Neuronal stem cell (in vitro differentiated cells): Measurements from ENCODE around the gene TAF4.
A peak's percentile ranks its signal among the peaks of the same experiment; 100 is the strongest.

Source experiments
- DNase-seq: peaks from one replicate; pipeline ENCODE4 v3.0.0-alpha.2; 2013; ENCODE audit warnings: low spot score
- H2AFZ ChIP-seq: one replicate; pipeline ENCODE4 v1.6.1; 2013; ENCODE audit warnings: mild to moderate bottlenecking, low read length, inconsistent platforms
- H2AK5ac ChIP-seq: 2 replicates; pipeline ENCODE4 v1.6.1; 2013; ENCODE audit warnings: low read depth, mild to moderate bottlenecking, inconsistent platforms, low read length, moderate library complexity, mixed read lengths
- H2BK120ac ChIP-seq: 2 replicates; pipeline ENCODE4 v1.6.1; 2013; ENCODE audit warnings: low read depth, mild to moderate bottlenecking, inconsistent platforms, low read length, moderate library complexity, mixed read lengths
- H2BK12ac ChIP-seq: one replicate; pipeline ENCODE4 v1.6.1; 2013; ENCODE audit warnings: low read length, inconsistent platforms
- H2BK15ac ChIP-seq: 2 replicates; pipeline ENCODE4 v1.6.1; 2013; ENCODE audit warnings: mild to moderate bottlenecking, low read length, inconsistent platforms, mixed read lengths
- H2BK5ac ChIP-seq: one replicate; pipeline ENCODE4 v1.6.1; 2013; ENCODE audit warnings: inconsistent platforms, mild to moderate bottlenecking, low read length, moderate library complexity
- H3K14ac ChIP-seq: one replicate; pipeline ENCODE4 v1.6.1; 2013; ENCODE audit warnings: low read length, inconsistent platforms
- H3K18ac ChIP-seq: 2 replicates; pipeline ENCODE4 v1.6.1; 2013; ENCODE audit warnings: low read length, inconsistent platforms
- H3K23ac ChIP-seq: 2 replicates; pipeline ENCODE4 v1.6.1; 2013; ENCODE audit warnings: low read depth, mild to moderate bottlenecking, mixed read lengths, low read length, inconsistent platforms; ENCODE audit not compliant: poor library complexity
- H3K27ac ChIP-seq: replicated peaks from 3 replicates; pipeline ENCODE4 v1.5.1; 2013; ENCODE audit warnings: low read length, inconsistent platforms
- H3K27me3 ChIP-seq, 3 experiments: 2 replicates each; pipeline ENCODE4 v1.6.1; 2013; ENCODE audit warnings: low read length in 3 of 3, mild to moderate bottlenecking in 2 of 3, inconsistent platforms in 1 of 3, low read depth in 1 of 3, mixed read lengths in 1 of 3, moderate library complexity in 1 of 3; ENCODE audit not compliant: control insufficient read depth in 3 of 3, insufficient read depth in 3 of 3
- H3K36me3 ChIP-seq, 2 donors: replicated peaks in 1 of 2; 2 replicates each; pipeline ENCODE4 v1.6.1; 2013; ENCODE audit warnings: low read length in 2 of 2; ENCODE audit not compliant: control insufficient read depth in 2 of 2, insufficient read depth in 2 of 2
- H3K4ac ChIP-seq: 2 replicates; pipeline ENCODE4 v1.6.1; 2013; ENCODE audit warnings: inconsistent platforms, mild to moderate bottlenecking, low read length, moderate library complexity
- H3K4me1 ChIP-seq, 2 donors: 1 replicate in 1 of 2; 2 replicates in 1 of 2; pipeline ENCODE4 v1.6.1; 2013; ENCODE audit warnings: low read length in 2 of 2, low read depth in 1 of 2; ENCODE audit not compliant: control insufficient read depth in 2 of 2, insufficient read depth in 1 of 2
- H3K4me2 ChIP-seq: one replicate; pipeline ENCODE4 v1.6.1; 2013; ENCODE audit warnings: mild to moderate bottlenecking, low read length, inconsistent platforms; ENCODE audit not compliant: insufficient read depth, poor library complexity, severe bottlenecking
- H3K4me3 ChIP-seq, 2 donors: 2 replicates each; pipeline ENCODE4 v1.5.1; 2013; ENCODE audit warnings: low read length in 2 of 2, mild to moderate bottlenecking in 2 of 2, inconsistent platforms in 1 of 2, moderate library complexity in 1 of 2
- H3K79me1 ChIP-seq: one replicate; pipeline ENCODE4 v1.6.1; 2013; ENCODE audit warnings: low read depth, mild to moderate bottlenecking, inconsistent platforms, low read length, moderate library complexity
- H3K9ac ChIP-seq: one replicate; pipeline ENCODE4 v1.6.1; 2013; ENCODE audit warnings: mild to moderate bottlenecking, low read depth, low read length, inconsistent platforms; ENCODE audit not compliant: poor library complexity
- H3K9me3 ChIP-seq, 2 donors: replicated peaks in 1 of 2; 2 replicates each; pipeline versions ENCODE3 to v1.6.1; 2013; ENCODE audit warnings: low read length in 2 of 2, mild to moderate bottlenecking in 2 of 2, inconsistent platforms in 1 of 2, low read depth in 1 of 2, mixed read lengths in 1 of 2, moderate library complexity in 1 of 2; ENCODE audit not compliant: control insufficient read depth in 2 of 2, insufficient read depth in 1 of 2
- H4K8ac ChIP-seq: one replicate; pipeline ENCODE4 v1.6.1; 2013; ENCODE audit warnings: low read depth, mild to moderate bottlenecking, inconsistent platforms, low read length, moderate library complexity
- H4K91ac ChIP-seq: one replicate; pipeline ENCODE4 v1.6.1; 2013; ENCODE audit warnings: low read length, low read depth, mild to moderate bottlenecking, inconsistent platforms; ENCODE audit not compliant: poor library complexity
- WGBS, 2 donors: extraction: QIAGEN DNeasy Blood & Tissue Kit; methylation state at CpG; one replicate each; pipeline ENCODE4 v1.1.7; 2013; ENCODE audit warnings: missing lambda C conversion rate in 2 of 2, mixed read lengths in 1 of 2; ENCODE audit not compliant: insufficient read length in 2 of 2, insufficient replicate concordance in 1 of 2; ENCODE audit errors: extremely low coverage in 2 of 2; 5-methylcytosine and 5-hydroxymethylcytosine counted together

TAF4 gene

DNA sequence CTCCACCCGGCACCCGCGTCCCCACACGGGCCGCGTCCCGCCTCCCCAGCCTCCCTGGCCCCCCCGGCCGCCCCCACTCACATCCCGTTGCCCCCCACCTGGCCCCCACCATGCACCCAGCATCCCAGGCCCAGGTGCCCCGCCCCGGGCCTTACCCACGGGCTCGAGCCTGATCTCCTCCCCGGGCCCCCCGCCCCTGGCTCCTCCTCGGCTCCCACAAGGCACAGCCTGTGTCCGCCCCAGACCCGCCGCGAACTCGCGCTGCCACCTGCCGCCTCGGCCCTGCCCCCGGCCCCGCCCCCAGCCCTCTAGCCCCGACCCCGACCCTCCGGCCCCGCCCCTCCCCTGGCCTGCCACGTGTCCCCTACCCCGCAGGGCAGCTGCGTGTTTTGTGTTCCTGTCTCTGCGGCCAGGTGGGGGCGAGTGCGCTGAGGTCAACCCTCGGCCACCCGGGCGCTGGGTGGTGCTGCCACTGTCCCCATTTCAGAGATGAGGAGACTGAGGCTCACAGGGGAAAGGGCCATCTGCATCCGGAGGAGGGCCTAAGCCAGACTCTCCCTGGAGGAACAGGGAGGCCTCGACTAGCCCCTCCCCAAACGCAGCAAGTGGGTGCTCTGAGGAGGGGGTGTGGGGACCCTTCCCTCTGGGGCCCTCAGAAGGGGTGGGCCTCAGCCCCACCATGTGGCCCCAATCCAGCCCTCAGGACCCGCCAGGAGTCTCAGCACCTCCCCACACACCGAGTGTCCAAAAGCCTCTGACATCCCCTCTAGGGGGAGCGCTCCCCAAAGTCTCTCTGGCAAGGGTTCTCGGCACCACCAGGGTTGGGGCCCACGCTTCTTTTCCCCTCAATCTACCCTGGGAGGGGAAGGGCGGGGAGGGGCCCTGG lies 99.8 kb downstream of the TAF4 start:
- no peak overlapping the region for H3K4ac ChIP-seq
- no peak overlapping the region for H4K91ac ChIP-seq
- no peak overlapping the region for H3K27ac ChIP-seq
- H3K4me2 ChIP-seq = peak overlapping the region; percentile 13
- H2AK5ac ChIP-seq = peak overlapping the region; percentile 53
- no peak overlapping the region for H3K9ac ChIP-seq
- no peak overlapping the region for H2BK12ac ChIP-seq
- H3K9me3 ChIP-seq = no peaks in the 10 kb centered on the region
- DNase-seq = no peak
- no peak overlapping the region for H2BK15ac ChIP-seq
- H3K23ac ChIP-seq = peak overlapping the region; percentile 80
- no peak overlapping the region for H3K4me3 ChIP-seq
- WGBS, 2 donors = no CpG with 5 or more reads among the region's 49 CpGs
- H3K36me3 ChIP-seq = no peaks in the 10 kb centered on the region
- peaks cover 0 to 2% of the 10 kb centered on the region in 2 donors for H3K4me1 ChIP-seq
- H2BK120ac ChIP-seq = no peak overlapping the region
- no peak overlapping the region for H4K8ac ChIP-seq
- no peak overlapping the region for H3K14ac ChIP-seq
- peaks cover 0 to 6% (median 0%) of the 10 kb centered on the region in 3 experiments for H3K27me3 ChIP-seq
- H2BK5ac ChIP-seq = peak overlapping the region; percentile 24
- peak overlapping the region; percentile 64 for H3K18ac ChIP-seq
- no peaks in the 10 kb centered on the region for H3K79me1 ChIP-seq
- H2AFZ ChIP-seq = no peak overlapping the region

DNA sequence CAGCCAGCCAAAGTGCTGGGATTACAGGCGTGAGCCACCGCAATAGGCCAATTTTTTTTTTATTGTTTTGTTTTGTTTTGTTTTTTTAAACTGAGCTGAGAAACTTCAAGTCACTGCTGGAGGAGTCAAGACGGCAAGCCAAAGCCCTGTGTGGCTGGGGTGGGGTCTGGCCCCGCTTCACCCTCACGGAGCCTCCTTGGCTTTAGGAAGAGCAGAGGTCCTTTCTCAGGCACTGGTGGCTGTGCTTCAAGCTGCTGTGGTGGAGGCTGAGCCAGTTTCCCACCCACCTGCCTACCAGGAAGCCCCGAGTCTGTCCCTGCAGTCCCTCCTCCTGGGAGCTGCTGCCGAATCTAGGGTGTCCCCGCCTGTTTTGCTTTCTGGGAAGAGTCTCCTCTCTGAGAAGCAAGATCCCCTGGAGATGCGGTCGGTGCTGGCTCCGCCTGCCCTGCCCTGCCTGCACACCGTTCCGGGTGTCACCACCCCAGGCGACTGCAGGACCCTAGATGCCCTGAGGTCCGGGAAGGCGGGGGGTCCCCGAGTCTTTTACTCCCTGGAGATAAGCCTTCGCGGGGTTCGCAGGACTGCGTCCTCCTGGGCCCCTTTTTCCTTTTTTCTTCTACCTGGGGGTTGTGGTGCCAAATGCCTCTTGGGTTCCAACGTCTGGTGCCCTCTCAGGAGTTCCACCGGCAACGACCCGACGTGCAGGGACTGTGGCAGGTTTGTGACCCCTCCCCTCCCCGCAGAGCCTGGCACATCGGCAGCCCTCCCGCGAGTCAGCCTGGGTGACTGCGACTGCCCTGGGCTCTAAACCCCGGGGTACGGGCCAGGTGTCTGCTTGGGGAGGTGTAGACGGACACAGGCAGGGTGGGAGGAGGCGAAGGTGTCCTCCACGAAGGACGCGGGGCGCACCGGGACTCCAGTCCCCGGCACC lies 100.7 kb downstream of the TAF4 start:
- Histone ChIP-seq H3K36me3 (no peaks in the 10 kb centered on the region), H3K27me3 (peaks cover 0 to 6% (median 0%) of the 10 kb centered on the region in 3 experiments), H4K8ac (no peak overlapping the region), H3K9ac (no peak overlapping the region), H3K4me2 (peak overlapping the region; percentile 11), H2AK5ac (peak overlapping the region; percentile 35), H2BK15ac (no peak overlapping the region), H2BK12ac (peak overlapping the region; percentile 41), H2BK5ac (no peak overlapping the region), H3K4me3 (no peak overlapping the region), H3K23ac (peak overlapping the region; percentile 80), H2BK120ac (no peak overlapping the region), H3K9me3 (no peaks in the 10 kb centered on the region), H3K4ac (no peak overlapping the region), H3K18ac (peak overlapping the region; percentile 85), H3K4me1 (peaks cover 0 to 2% of the 10 kb centered on the region in 2 donors), H4K91ac (no peak overlapping the region), H3K79me1 (no peaks in the 10 kb centered on the region), H3K27ac (no peak overlapping the region), H2AFZ (no peak overlapping the region), H3K14ac (peak overlapping the region; percentile 71)
- WGBS, 2 donors = no CpG with 5 or more reads among the region's 41 CpGs
- no peak for DNase-seq

DNA sequence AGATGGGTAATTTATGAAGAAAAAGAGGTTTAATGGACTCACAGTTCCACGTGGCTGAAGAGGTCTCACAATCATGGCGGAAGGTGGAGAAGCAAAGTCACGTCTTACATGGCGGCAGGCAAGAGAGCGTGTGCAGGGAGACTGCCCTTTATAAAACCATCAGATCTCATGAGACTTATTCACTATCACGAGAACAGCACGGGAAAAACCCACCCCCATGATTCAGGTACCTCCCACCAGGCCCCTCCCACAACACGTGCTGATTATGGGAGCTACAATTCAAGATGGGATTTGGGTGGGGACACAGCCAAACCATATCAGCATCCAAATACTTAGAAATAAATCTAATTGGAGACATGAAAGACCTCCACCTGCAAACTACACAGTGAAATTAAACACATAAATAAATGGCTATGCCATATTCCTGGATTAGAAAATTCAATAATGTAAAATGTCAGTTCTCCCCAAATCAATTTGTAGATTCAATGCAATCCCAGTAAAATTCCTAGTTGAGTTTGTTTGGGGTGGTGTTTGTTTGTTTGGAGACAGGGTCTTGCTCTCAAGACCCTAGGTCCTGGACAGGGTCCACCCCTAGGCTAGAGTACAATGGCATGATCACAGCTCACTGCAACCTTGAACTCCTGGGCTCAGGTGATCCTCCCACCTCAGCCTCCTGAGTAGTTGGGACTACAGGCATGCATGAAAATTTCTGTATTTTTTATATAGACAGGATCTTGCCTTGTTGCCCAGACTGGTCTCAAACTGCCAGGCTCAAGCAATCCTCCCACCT lies 101.6 kb downstream of the TAF4 start:
- Histone ChIP-seq H3K23ac (no peak overlapping the region), H3K9me3 (no peaks in the 10 kb centered on the region), H3K27ac (no peak overlapping the region), H3K79me1 (no peaks in the 10 kb centered on the region), H4K8ac (no peak overlapping the region), H2AFZ (no peak overlapping the region), H2BK12ac (no peak overlapping the region), H3K18ac (no peak overlapping the region), H3K4ac (no peak overlapping the region), H2BK120ac (no peak overlapping the region), H3K4me2 (no peak overlapping the region), H3K4me1 (peaks cover 0 to 2% of the 10 kb centered on the region in 2 donors), H2BK5ac (no peak overlapping the region), H3K14ac (no peak overlapping the region), H3K9ac (no peak overlapping the region), H3K4me3 (no peak overlapping the region), H2AK5ac (no peak overlapping the region), H3K27me3 (peaks cover 0 to 6% (median 0%) of the 10 kb centered on the region in 3 experiments), H3K36me3 (no peaks in the 10 kb centered on the region), H4K91ac (no peak overlapping the region), H2BK15ac (no peak overlapping the region)
- DNase-seq = no peak
- WGBS, 2 donors = no CpG with 5 or more reads among the region's 8 CpGs
